Kidney (tissue), 14 donors: Measurements from ENCODE around the gene FAAP100. TPM values are rescaled to one million over a fixed set of nuclear protein-coding genes. Genes with fewer than 3 reads are reported as not detected.
A peak's percentile ranks its signal among the peaks of the same experiment; 100 is the strongest.
"Not testable (repeated sequence)": the region's sequence is repeated elsewhere in the genome, so short reads cannot be mapped to it uniquely, and the experiment has no call there.

Source experiments
- DNase-seq, 5 donors: peaks; one replicate each; pipeline ENCODE4 v3.0.0-alpha.2; 2013 to 2020
- FAIRE-seq: peaks from 2 replicates; lab custom pipeline; 2012; peaks lifted over from hg19 to GRCh38; lab: Jason Lieb, UNC
- H3K27ac ChIP-seq, 2 donors: one replicate each; pipeline ENCODE4 v1.7.0; 2013; ENCODE audit warnings: low read depth in 2 of 2, low read length in 2 of 2, inconsistent platforms in 1 of 2
- H3K27me3 ChIP-seq: one replicate; pipeline ENCODE4 v1.7.1; 2013; ENCODE audit warnings: low read length, inconsistent platforms; ENCODE audit not compliant: control insufficient read depth, insufficient read depth
- H3K36me3 ChIP-seq, 3 donors: one replicate each; pipeline versions ENCODE4 v1.7.0 to v1.7.1; 2013; ENCODE audit warnings: low read length in 3 of 3, control low read depth in 1 of 3, inconsistent platforms in 1 of 3; ENCODE audit not compliant: insufficient read depth in 3 of 3, control insufficient read depth in 2 of 3
- H3K4me1 ChIP-seq, 3 donors: one replicate each; pipeline versions ENCODE4 v1.7.0 to v1.7.1; 2013; ENCODE audit warnings: low read length in 3 of 3, inconsistent platforms in 1 of 3, low read depth in 1 of 3; ENCODE audit not compliant: control insufficient read depth in 2 of 3, insufficient read depth in 2 of 3
- H3K4me3 ChIP-seq, 3 donors: one replicate each; pipeline versions ENCODE4 v1.7.0 to v1.8.1; 2013; ENCODE audit warnings: low read length in 3 of 3, control low read depth in 1 of 3, inconsistent platforms in 1 of 3
- H3K9ac ChIP-seq, 3 donors: one replicate each; pipeline versions ENCODE4 v1.7.0 to v1.7.1; 2013; ENCODE audit warnings: low read length in 3 of 3, control low read depth in 1 of 3, inconsistent platforms in 1 of 3
- H3K9me3 ChIP-seq, 3 donors: one replicate each; pipeline versions ENCODE4 v1.7.0 to v1.7.1; 2013; ENCODE audit warnings: low read length in 3 of 3, control low read depth in 1 of 3, inconsistent platforms in 1 of 3; ENCODE audit not compliant: control insufficient read depth in 2 of 3, insufficient read depth in 1 of 3
- intact Hi-C: fragments of 100-400 bp; cut with DNase I; formaldehyde crosslinking; loops from one replicate; pipeline ENCODE4 v1.11.1; 2022
- polyA plus RNA-seq: library from polyadenylated mRNA; stranded (reverse); fragments of 350-450 nt; fragmentation: Illumina TruSeq; extraction: RNeasy Lipid Tissue Mini Kit (QIAGEN cat#74804); gene quantifications from one replicate; pipeline ENCODE4 v1.2.3, GENCODE V29; 2014; ENCODE audit warnings: low read depth, low replicate concordance; ENCODE audit not compliant: insufficient read depth
- total RNA-seq: library from RNA; stranded (reverse); fragmentation: NEBNext Ultra II Directional; extraction: Animal tissue kit (Norgen Biotek cat#: 25700); gene quantifications from one replicate; pipeline ENCODE4 v1.2.1, GENCODE V29; 2021
- TF ChIP-seq, protein P1 (sequence below): IDR thresholded peaks from 3 replicates; pipeline ENCODE4 v1.5.1; 2012; ENCODE audit warnings: mild to moderate bottlenecking, moderate library complexity, borderline replicate concordance; ENCODE audit not compliant: insufficient read depth; ENCODE audit errors: extremely low read depth
- donor health status: control.
- donor health status: control.
- donor health status: control.
- donor health status: control.
- donor health status: control.
- donor health status: DM: yes; HTN: yes; CAD: no.
- donor health status: Normal renal cell carcinoma (clear cell type).

FAAP100 gene
- total and polyA plus RNA-seq, 2 donors from 2014 or later, result 13.2 to 28.6 TPM

DNA sequence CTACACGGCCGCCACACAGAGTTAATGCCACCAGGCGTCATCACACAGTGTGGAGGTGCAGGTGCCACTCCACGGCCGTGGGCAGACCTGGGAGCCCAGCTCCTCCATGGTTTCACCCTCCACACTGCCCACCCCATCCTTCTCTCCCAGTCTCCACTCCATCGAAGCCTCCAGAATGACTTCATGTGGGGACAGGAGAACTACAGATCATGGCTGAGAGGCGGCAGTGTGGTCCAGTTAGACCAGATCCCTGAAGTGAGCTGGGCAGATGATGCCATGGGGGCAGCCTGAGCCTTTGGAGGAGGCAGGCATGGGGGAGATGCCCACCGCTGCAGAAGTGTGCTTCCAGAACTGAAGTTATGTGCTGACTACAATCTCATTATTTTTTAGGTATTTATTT is 38.0 kb upstream of the FAAP100 start:
- DNase-seq (peak in 1 of 5 donors; percentile 33), FAIRE-seq (no peak)
- Histone ChIP-seq H3K4me3 (no peak overlapping the region), H3K9ac (no peak overlapping the region), H3K27me3 (no peaks in the 10 kb centered on the region), H3K36me3 (peaks cover 15 to 56% (median 42%) of the 10 kb centered on the region in 3 donors), H3K4me1 (no peaks in the 10 kb centered on the region), H3K27ac (no peak overlapping the region), H3K9me3 (no peaks in the 10 kb centered on the region)
- TF ChIP-seq, protein P1, sequence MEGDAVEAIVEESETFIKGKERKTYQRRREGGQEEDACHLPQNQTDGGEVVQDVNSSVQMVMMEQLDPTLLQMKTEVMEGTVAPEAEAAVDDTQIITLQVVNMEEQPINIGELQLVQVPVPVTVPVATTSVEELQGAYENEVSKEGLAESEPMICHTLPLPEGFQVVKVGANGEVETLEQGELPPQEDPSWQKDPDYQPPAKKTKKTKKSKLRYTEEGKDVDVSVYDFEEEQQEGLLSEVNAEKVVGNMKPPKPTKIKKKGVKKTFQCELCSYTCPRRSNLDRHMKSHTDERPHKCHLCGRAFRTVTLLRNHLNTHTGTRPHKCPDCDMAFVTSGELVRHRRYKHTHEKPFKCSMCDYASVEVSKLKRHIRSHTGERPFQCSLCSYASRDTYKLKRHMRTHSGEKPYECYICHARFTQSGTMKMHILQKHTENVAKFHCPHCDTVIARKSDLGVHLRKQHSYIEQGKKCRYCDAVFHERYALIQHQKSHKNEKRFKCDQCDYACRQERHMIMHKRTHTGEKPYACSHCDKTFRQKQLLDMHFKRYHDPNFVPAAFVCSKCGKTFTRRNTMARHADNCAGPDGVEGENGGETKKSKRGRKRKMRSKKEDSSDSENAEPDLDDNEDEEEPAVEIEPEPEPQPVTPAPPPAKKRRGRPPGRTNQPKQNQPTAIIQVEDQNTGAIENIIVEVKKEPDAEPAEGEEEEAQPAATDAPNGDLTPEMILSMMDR, result no peak
- intact Hi-C loops, result no loop called here

DNA sequence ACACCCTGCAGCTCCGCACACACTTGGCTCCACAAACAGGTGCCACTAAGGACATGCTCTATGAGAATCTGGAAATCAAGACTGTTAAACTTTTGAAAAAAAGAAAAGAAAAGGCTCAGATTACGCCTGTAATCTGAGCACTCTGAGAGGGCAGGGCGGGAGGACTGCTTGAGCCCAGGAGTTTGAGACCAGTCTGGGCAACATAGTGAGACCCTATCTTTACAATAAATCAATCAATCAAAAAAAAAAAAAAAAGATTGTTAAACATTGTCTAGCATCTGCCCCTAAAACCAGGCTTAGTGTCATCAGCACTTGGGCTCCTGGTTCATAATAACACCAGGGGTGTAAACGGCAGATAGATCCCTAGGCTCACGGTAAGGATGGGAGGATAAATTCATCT is 37.5 kb upstream of the FAAP100 start:
- Histone ChIP-seq H3K9ac (no peak overlapping the region), H3K27me3 (no peaks in the 10 kb centered on the region), H3K9me3 (no peaks in the 10 kb centered on the region), H3K4me1 (no peaks in the 10 kb centered on the region), H3K4me3 (no peak overlapping the region), H3K36me3 (peaks cover 15 to 51% (median 42%) of the 10 kb centered on the region in 3 donors), H3K27ac (no peak overlapping the region)
- intact Hi-C loops, result no loop called here
- DNase-seq (no peak), FAIRE-seq (no peak)
- TF ChIP-seq, protein P1, result no peak

- intact Hi-C loops, result no loop called here
- H3K9me3 ChIP-seq, result no peaks in the 10 kb centered on the region
- FAIRE-seq (no peak), DNase-seq (no peak)
- no peak overlapping the region for H3K27ac ChIP-seq
- no peak overlapping the region for H3K9ac ChIP-seq
- TF ChIP-seq, protein P1, result no peak
- H3K4me3 ChIP-seq, result no peak overlapping the region
- H3K4me1 ChIP-seq, result no peaks in the 10 kb centered on the region
- peaks cover 14 to 58% (median 36%) of the 10 kb centered on the region in 3 donors for H3K36me3 ChIP-seq
- no peaks in the 10 kb centered on the region for H3K27me3 ChIP-seq
Observed at GRCh38 chr17:81586096-81586495, 33.9 kb upstream of the FAAP100 start.

- H3K9me3 ChIP-seq, FAIRE-seq, H3K27me3 ChIP-seq, H3K9ac ChIP-seq, H3K4me1 ChIP-seq, H3K27ac ChIP-seq, intact Hi-C loops, H3K4me3 ChIP-seq: not testable (repeated sequence)
- H3K36me3 ChIP-seq, result peaks cover 11 to 57% (median 35%) of the 10 kb centered on the region in 3 donors
- DNase-seq, result peak in 1 of 5 donors; percentile 27
Observed at GRCh38 chr17:81584771-81585170, 32.6 kb upstream of the FAAP100 start.
